ENCODE results near the gene PRKAG2. TPM values are rescaled to one million over a fixed set of nuclear protein-coding genes. Genes with fewer than 3 reads are reported as not detected.

PRKAG2 gene
- total and polyA plus RNA-seq, 8 donors = 7.4 to 16.7 (median 9.2) TPM

DNA sequence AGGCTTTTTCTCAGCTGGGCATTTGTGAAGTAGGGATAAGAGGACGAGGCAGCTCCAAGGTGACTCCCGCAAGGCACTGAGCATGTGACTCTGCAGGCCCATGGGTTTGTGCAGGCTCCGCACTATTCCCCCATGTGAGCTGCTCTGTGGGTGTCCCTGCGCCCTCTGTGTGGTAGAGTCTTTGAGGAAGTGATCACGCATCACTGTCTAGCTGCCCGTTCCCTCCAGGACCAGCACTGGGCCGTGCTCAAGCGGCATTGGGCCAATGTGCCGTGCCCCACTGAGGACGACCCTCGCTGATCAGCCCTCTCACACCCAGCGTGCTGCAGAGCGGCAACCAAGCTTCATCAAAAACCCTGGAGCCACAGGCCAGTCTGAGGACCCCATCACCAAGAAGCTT is 7.5 kb downstream of the PRKAG2 start:
- H3K4me1 ChIP-seq = peaks cover 8 to 22% (median 12%) of the 10 kb centered on the region in 3 donors
- FAIRE-seq (no peak), DNase-seq (peak in 1 of 6 donors; percentile 52), ATAC-seq (no peak)
- H3K9me3 ChIP-seq = no peaks in the 10 kb centered on the region
- H3K36me3 ChIP-seq = no peaks in the 10 kb centered on the region
- no peak overlapping the region for H3K27ac ChIP-seq
- no peaks in the 10 kb centered on the region for H3K27me3 ChIP-seq
- WGBS, 2 donors = 76 to 79% methylated on average over 13 of the region's 13 CpGs
- TF ChIP-seq, protein P1, sequence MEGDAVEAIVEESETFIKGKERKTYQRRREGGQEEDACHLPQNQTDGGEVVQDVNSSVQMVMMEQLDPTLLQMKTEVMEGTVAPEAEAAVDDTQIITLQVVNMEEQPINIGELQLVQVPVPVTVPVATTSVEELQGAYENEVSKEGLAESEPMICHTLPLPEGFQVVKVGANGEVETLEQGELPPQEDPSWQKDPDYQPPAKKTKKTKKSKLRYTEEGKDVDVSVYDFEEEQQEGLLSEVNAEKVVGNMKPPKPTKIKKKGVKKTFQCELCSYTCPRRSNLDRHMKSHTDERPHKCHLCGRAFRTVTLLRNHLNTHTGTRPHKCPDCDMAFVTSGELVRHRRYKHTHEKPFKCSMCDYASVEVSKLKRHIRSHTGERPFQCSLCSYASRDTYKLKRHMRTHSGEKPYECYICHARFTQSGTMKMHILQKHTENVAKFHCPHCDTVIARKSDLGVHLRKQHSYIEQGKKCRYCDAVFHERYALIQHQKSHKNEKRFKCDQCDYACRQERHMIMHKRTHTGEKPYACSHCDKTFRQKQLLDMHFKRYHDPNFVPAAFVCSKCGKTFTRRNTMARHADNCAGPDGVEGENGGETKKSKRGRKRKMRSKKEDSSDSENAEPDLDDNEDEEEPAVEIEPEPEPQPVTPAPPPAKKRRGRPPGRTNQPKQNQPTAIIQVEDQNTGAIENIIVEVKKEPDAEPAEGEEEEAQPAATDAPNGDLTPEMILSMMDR (IDR thresholded peaks at IDR 0.05) = no peak
- H3K4me3 ChIP-seq = no peak overlapping the region
- intact Hi-C loops (cut with DNase I) = no loop called here

DNA sequence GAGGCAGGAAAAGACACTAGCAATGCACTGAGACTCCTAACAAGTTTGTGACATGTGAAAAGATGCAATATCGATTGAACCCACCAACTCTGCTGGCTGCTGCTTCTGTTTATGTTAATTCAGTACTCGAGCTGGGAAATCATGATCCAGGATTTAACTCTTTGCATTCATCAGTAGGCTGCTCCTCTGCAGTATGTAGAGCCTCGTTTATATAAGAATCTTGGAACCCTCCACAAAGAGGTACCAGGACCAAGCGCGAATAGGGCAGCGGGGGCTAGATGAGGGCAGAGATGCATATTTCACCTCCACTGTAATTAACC is 7.8 kb downstream of the PRKAG2 start:
- ATAC-seq = no peak
- FAIRE-seq = no peak
- H3K4me3 ChIP-seq = no peak overlapping the region
- TF ChIP-seq, protein P1 (IDR thresholded peaks at IDR 0.05) = no peak
- no peaks in the 10 kb centered on the region for H3K36me3 ChIP-seq
- H3K27ac ChIP-seq = peak overlapping the region in 2 of 4 donors; percentile 67 to 68
- 41 to 53% methylated on average over 6 of the region's 6 CpGs for WGBS, 2 donors
- H3K27me3 ChIP-seq = no peaks in the 10 kb centered on the region
- intact Hi-C loops (cut with DNase I) = no loop called here
- no peak for DNase-seq
- H3K4me1 ChIP-seq = peaks cover 8 to 21% (median 10%) of the 10 kb centered on the region in 3 donors
- no peaks in the 10 kb centered on the region for H3K9me3 ChIP-seq

DNA sequence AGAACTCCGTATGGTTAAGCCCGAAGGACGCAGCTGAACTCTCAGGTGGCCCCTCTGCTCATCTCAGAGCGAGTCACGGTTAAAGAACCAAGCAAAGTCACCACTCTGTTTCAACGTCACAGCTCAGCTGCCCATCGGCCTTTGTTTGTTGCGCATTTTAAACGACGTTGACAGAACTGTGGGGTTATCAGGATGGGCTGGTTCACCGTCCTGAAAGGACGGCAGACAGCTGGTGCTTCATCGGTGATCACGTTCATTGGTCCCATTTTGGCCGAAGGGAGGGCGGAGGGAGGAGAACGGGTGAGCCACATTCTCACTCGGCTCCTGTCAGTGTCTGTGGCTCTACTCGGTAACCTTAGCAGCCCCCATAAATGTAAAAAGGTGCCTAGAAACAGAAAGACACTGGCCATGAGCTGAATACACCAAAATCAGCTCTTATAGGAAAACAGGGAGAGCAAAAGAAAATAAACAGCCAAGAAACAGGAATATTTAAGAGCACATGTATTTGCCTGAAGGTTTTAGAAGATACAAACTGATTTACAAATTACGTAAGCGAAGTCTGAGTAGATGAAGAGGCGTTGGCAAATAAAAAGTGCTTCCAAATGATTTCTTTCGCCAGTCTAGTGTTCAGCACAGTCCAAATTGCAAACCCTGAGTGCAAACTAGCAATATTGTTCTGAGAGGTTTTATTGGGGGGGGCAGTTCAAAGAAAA is 8.4 kb downstream of the PRKAG2 start:
- Histone ChIP-seq H3K9me3 (no peaks in the 10 kb centered on the region), H3K4me1 (peaks cover 8 to 21% (median 10%) of the 10 kb centered on the region in 3 donors), H3K27ac (peak overlapping the region in 3 of 4 donors; percentile 44 to 68 (median 67)), H3K27me3 (no peaks in the 10 kb centered on the region), H3K36me3 (no peaks in the 10 kb centered on the region), H3K4me3 (peak overlapping the region in 1 of 4 donors; percentile 1)
- FAIRE-seq = no peak
- WGBS, 2 donors = 55 to 60% methylated on average over 23 of the region's 23 CpGs
- intact Hi-C loops (cut with DNase I) = no loop called here
- TF ChIP-seq, protein P1 (IDR thresholded peaks at IDR 0.05) = no peak
- peak in 3 of 4 donors; percentile 7 to 34 (median 23) for ATAC-seq
- DNase-seq = peak in 1 of 6 donors; percentile 14

DNA sequence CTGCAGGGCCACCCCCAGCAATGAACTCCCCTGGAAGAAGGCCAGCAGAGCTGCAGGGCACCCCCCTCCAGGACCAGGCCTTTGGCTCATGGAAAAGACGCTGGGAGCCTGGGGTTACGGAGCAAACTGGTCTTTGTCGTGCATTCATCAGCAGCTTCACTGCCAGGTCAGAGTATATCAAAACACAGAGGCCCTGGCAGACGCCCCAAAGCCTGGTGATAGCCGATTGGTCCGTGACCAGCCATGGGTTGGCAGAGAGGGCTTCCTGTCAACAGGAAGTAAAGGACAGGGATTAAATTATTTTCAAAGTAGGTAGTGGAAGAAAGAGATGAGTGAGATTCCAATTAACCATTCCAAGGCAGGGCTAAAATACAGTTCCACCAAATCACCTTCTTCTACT is 9.0 kb downstream of the PRKAG2 start:
- H3K27ac ChIP-seq = peak overlapping the region in 3 of 4 donors; percentile 44 to 68 (median 67)
- TF ChIP-seq, protein P1 (IDR thresholded peaks at IDR 0.05) = no peak
- intact Hi-C loops (cut with DNase I) = no loop called here
- no peak overlapping the region for H3K4me3 ChIP-seq
- 9 to 10% methylated on average over 6 of the region's 6 CpGs for WGBS, 2 donors
- no peaks in the 10 kb centered on the region for H3K27me3 ChIP-seq
- H3K36me3 ChIP-seq = no peaks in the 10 kb centered on the region
- peaks cover 8 to 21% (median 10%) of the 10 kb centered on the region in 3 donors for H3K4me1 ChIP-seq
- no peak for FAIRE-seq
- peak in 5 of 6 donors; percentile 63 to 80 (median 68) for DNase-seq
- H3K9me3 ChIP-seq = no peaks in the 10 kb centered on the region
- peak; percentile 75 to 83 (median 80) for ATAC-seq
